ENCODE measurements around the gene MCF2L2.
A peak's percentile ranks its signal among the peaks of the same experiment; 100 is the strongest.
"Not testable (repeated sequence)": the region's sequence is repeated elsewhere in the genome, so short reads cannot be mapped to it uniquely, and the experiment has no call there.

The MCF2L2 gene

DNA sequence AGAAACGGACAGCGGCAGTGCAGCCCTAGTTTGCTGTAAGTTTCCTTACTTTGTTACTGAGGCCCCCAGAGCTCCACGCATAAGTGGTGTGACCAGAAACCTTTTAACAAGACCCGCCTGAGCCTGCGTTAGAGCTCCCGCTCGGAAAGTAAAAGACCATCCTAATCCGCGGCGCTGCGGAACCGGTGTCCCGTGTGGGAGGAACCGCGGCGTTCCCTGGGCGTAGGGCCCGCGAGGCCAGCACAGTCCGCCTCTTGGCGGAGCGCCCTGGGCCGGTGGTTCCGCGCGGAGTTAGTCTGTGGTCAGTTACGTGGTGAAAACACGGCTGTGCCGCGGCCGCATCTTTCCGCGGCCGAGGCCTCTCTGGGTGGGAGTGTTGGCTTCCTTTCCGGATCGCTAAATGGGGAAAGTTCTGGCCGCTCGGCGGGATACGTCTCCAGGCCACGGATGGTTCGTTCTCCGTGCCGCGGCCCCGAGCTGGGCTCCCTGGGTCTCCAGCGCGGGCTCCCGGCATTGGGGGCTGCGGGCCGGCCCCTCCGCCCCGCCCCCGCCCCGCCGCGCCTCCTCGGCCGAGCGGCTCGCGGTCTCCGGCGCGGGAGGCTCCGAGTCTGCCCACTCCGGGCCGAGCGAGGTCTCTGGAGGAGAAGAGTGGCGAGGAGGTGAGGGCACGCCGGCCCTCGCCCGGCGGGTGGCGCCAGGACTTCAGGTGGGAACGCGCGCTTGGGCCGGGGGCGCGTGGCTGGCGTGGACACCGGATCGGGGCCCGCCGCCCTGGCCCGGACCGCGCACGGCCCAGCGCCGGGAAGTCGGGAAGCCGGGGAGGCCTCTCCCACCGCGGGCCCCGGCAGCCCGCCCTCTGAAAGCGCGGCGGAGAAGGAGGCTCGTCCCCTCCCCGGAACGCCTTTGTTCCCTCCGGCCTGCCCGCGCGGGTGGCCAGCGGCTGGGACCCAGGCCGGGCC is 174.6 kb downstream of the MCF2L2 start:
- Histone ChIP-seq H3K4me1 (ENCODE audit: insufficient read depth, low read length) (peaks cover 13% of the 10 kb centered on the region), H3K36me3 (ENCODE audit: insufficient read depth, low read length) (no peaks in the 10 kb centered on the region), H3K9ac (ENCODE audit: low read depth, low read length) (peak overlapping the region; percentile 88), H3K9me3 (ENCODE audit: control insufficient read depth, insufficient read depth, low read length) (no peaks in the 10 kb centered on the region)

DNA sequence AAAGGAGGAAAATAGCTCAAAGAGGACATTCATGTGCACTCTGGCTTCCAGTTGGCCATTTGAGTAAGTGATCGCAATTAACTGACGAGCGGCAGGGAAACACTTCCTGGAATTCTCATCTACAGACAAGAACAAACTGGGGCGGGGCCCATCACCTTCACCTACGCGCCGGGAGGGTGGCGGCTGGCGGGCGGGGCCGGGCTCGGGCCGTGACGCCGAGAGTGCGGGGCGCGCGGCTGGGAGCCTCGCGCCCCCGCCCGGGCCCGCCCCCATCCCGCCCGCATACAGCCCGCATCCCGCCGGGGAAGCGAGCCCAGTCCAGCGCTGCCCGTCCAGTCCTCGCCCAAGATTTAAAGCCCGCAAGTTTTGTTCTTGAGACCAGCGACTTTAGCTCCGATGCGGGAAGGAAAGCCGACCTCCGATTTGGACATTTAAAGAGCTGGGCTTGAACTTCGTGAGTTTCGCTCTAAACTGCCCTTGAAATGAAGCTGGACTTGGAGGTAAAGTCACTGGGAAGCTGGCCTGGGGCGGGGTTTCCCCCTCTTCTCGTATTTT is 175.4 kb downstream of the MCF2L2 start, which contains the start of gene B3GNT5:
Gene B3GNT5, plus strand, starts transcription at position 281 of the 555 bp plus-strand sequence. CDS start 16,546 bp downstream, outside the sequence.
- peak within 1 kb of the TSS; percentile 88 for H3K9ac ChIP-seq (ENCODE audit: low read depth, low read length)
- H3K36me3 ChIP-seq (ENCODE audit: insufficient read depth, low read length), result no peaks in the 10 kb centered on the region
- peaks cover 16% of the 10 kb centered on the region for H3K4me1 ChIP-seq (ENCODE audit: insufficient read depth, low read length)
- H3K9me3 ChIP-seq (ENCODE audit: control insufficient read depth, insufficient read depth, low read length), result no peaks in the 10 kb centered on the region

DNA sequence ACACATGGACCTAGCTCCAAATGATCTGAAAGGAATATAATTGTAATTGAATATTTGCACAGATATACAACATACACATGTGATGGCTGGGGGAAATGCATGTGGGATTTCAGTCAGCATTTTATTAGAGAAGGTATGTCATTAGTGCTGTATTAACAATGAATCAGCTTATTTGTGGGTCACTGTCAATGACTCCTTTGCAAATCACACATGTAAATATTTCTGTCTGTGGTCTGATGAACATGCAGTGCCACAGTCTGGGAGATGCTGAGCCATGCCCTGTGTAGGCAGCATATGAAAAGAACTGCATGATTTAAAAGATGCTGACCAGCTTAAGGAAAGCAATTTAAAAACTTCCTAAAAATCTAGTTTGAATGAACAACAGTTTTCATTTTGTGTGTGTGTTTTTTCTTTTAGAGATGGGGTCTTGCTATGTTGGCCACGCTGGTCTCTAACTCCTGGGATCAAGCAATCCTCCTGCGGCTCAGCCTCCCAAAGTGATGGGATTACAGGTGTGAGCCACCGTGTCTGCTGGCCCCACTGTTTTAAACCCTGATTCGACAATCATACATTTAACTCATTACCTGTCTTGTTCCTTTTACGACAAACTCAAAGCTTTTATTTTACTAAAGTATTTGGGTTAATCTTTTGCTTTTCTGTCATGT is 176.2 kb downstream of the MCF2L2 start:
- peaks cover 17% of the 10 kb centered on the region for H3K4me1 ChIP-seq (ENCODE audit: insufficient read depth, low read length)
- peak overlapping the region; percentile 88; the same call in 1 of the 2 replicates for H3K9ac ChIP-seq (ENCODE audit: low read depth, low read length)
- no peaks in the 10 kb centered on the region for H3K36me3 ChIP-seq (ENCODE audit: insufficient read depth, low read length)
- no peaks in the 10 kb centered on the region for H3K9me3 ChIP-seq (ENCODE audit: control insufficient read depth, insufficient read depth, low read length)

DNA sequence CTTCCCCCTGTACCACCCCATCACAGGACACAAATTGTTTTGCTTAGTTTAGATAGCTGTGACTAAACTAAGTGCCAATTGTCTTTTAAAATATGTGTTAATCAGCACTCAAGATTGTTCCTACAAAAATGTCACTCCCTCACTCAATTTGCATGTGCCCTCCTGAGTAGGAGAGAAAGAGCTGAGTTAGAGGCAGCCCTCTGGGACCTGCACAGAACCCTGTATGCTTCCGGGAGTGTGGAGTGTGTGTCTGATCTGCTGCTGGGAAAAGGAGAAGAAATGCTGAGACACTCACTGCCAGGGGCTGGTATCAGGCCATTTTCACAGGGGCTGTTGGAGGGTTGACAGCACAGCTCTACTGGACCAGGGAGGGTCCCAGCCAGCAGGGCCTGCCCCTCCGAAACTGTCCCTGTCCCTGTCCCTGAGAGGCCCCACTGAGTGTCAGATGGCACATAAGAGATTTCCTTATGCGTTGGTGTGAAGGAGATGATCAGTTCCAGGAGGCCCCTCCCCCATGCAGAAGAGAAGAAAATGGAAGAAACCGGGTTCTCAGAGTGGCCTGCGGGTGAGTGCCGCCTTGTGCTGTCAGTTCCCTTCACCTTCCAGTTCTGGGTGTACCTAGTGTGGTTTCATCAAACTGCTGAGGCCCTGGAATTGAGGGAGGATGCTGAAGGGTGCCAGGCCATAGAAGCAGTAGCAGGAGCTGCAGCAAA is 179.3 kb downstream of the MCF2L2 start:
- peaks cover 21% of the 10 kb centered on the region for H3K4me1 ChIP-seq (ENCODE audit: insufficient read depth, low read length)
- no peaks in the 10 kb centered on the region for H3K9me3 ChIP-seq (ENCODE audit: control insufficient read depth, insufficient read depth, low read length)
- no peaks in the 10 kb centered on the region for H3K36me3 ChIP-seq (ENCODE audit: insufficient read depth, low read length)
- H3K9ac ChIP-seq (ENCODE audit: low read depth, low read length), result no peak overlapping the region; the same call in 1 of the 2 replicates

DNA sequence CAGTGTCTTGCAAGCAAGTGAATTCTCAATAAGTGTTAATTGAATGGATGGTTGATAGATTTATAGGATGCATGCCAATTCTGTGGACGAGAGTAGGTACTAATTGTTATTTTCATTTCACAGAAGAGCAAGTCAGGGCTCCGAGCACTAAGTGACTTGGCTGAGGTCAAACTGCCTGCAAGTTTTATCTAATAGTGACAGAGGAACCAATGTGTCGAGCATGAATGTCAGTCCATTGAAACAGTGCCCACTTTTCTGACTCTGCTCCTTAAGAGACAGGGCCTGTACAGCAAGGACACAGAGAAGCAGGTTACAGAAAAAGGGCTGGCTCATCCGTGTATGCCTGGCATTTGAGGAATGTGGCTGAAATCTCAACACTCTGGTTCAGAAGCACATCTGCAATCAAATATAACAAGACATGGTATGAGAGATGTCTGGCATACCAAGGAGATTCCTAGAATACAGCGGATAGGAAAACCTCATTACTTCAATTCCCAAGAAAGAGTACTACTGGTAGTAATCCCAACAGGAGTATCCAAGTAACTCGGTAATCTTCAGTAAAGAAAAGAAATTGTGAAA is 181.3 kb downstream of the MCF2L2 start:
- Histone ChIP-seq H3K9me3 (ENCODE audit: control insufficient read depth, insufficient read depth, low read length) (peaks cover 8% of the 10 kb centered on the region), H3K36me3 (ENCODE audit: insufficient read depth, low read length) (no peaks in the 10 kb centered on the region), H3K4me1 (ENCODE audit: insufficient read depth, low read length) (peaks cover 21% of the 10 kb centered on the region)

DNA sequence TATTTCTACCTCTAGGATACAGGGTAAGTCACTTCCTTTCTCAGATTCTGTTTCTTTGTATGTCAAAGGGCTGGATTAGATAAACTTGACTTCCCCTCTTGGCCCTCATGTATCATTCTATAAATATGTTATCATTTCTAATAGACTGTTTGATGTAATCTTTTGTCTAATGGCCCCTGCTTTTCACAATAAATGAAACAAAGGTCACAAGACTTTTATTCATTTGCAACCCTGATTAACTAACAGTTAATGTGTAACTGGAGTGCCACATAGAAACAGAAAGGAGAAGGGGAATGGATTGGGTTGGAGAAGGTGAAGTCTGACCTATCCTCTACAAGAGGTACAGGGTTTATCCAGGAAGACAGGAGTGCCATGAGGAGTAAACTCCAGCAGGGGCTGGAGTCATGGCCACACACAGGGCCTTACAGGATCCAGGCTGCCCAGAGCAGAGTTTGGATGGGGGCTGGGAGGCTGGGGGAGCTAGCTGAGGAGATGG is 183.4 kb downstream of the MCF2L2 start:
- H3K9me3 ChIP-seq (ENCODE audit: control insufficient read depth, insufficient read depth, low read length), result peaks cover 11% of the 10 kb centered on the region
- H3K4me1 ChIP-seq (ENCODE audit: insufficient read depth, low read length), result peaks cover 20% of the 10 kb centered on the region
- H3K9ac ChIP-seq (ENCODE audit: low read depth, low read length), result no peak overlapping the region
- H3K36me3 ChIP-seq (ENCODE audit: insufficient read depth, low read length), result no peaks in the 10 kb centered on the region

More for the DNA sequence above, 181.3 kb downstream of the MCF2L2 start:
- no peak overlapping the region for H3K9ac ChIP-seq (ENCODE audit: low read depth, low read length)

DNA sequence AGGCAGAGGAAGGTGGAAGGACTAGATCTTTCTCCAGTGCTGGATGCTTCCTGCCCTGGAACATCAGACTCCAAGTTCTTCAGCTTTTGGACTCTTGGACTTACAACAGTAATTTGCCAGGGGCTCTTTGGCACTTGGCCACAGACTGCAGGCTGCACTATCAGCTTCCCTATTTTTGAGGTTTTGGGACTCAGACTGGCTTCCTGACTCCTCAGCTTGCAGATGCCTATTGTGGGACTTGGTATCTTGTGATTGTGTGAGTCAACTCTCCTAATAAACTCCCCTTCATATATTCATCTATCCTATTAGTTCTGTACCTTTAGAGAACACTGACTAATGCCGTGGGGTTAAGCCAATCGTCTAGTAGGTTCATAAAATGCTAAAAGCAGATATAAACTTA is 184.2 kb downstream of the MCF2L2 start:
- Histone ChIP-seq H3K9me3 (ENCODE audit: control insufficient read depth, insufficient read depth, low read length) (peaks cover 11% of the 10 kb centered on the region), H3K4me1 (ENCODE audit: insufficient read depth, low read length) (peaks cover 12% of the 10 kb centered on the region), H3K9ac (ENCODE audit: low read depth, low read length) (no peak overlapping the region), H3K36me3 (ENCODE audit: insufficient read depth, low read length) (no peaks in the 10 kb centered on the region)

DNA sequence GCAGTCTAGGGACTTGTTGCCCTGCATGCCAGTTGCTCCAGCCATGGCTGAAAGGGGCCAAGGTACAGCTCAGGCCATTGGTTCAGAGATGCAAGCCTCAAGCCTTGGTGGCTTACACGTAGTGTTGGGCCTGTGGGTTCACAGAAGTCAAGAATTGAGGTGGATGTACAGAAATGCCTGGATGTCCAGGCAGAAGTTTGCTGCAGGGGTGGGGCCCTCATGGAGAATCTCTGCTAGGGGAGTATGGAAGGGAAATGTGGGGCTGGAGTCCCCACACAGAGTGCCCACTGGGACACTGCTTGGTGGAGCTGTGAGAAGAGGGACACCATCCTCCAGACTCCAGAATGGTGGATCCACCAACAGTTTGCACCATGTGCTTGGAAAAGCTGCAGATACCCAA is 186.0 kb downstream of the MCF2L2 start:
- Histone ChIP-seq H3K4me1 (ENCODE audit: insufficient read depth, low read length) (peaks cover 5% of the 10 kb centered on the region; the same call in 1 of the 2 replicates), H3K9me3 (ENCODE audit: control insufficient read depth, insufficient read depth, low read length) (peaks cover 11% of the 10 kb centered on the region), H3K9ac (ENCODE audit: low read depth, low read length) (no peak overlapping the region), H3K36me3 (ENCODE audit: insufficient read depth, low read length) (no peaks in the 10 kb centered on the region)

DNA sequence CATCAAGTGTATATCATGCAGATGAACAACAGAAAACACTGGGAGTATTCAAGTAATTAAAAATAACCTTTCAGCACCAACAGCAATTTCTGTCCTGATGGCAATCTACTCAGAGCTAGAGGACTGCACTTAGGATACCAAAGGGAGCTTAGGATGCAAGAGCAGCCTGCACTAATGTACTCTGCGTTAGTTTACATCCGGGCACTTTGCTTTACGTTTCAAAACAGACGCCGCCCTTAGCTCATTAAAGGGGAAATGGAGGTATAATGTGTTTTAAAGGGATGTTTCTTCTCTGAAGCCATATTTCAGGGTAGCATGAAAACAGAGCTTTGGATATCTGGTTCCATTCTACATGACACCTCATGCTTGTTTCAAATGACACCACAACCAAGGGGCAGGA is 189.4 kb downstream of the MCF2L2 start:
- Histone ChIP-seq H3K4me1 (ENCODE audit: insufficient read depth, low read length) (no peaks in the 10 kb centered on the region), H3K9ac (ENCODE audit: low read depth, low read length) (no peak overlapping the region), H3K9me3 (ENCODE audit: control insufficient read depth, insufficient read depth, low read length) (peaks cover 11% of the 10 kb centered on the region), H3K36me3 (ENCODE audit: insufficient read depth, low read length) (no peaks in the 10 kb centered on the region)

DNA sequence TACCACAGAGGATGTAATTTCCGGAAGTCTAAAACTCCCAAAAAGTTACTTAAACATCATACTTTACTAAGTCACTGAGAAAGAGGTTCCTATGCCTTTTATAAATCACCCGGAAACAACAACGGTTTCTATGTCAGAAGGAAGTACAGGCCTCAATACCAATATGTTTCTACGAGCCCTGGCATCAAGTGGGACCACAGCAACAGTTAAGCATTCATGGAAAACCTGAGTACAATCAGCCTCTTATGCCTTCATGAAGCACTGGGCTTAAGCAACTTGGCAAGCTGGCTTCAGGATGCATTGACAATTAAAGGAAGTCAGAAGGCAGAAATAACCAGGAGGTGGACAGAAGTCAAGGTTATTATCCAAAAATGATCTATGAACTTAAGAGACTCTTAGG is 194.5 kb downstream of the MCF2L2 start:
- Histone ChIP-seq H3K9ac (ENCODE audit: low read depth, low read length) (no peak overlapping the region), H3K9me3 (ENCODE audit: control insufficient read depth, insufficient read depth, low read length) (no peaks in the 10 kb centered on the region), H3K36me3 (ENCODE audit: insufficient read depth, low read length) (no peaks in the 10 kb centered on the region), H3K4me1 (ENCODE audit: insufficient read depth, low read length) (no peaks in the 10 kb centered on the region)

DNA sequence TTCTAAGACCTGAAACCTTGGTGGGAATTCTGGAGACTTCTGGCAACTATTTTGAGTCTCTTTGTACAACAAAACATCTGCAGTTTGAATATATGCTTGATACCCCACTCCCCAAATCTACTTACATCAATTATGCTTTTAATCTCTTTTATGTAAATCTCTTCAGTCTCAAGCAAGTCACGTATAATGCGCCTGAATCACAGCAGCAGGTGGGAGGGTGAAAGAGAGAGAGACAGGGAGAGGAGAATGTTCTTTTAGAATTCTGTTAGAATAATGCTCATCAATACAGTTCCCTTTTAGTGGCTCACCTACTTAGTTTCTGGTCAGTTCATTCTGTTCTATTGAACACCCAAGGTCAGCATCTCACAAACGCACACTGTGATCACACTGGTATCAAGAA is 197.6 kb downstream of the MCF2L2 start:
- Histone ChIP-seq H3K9me3 (ENCODE audit: control insufficient read depth, insufficient read depth, low read length) (no peaks in the 10 kb centered on the region), H3K4me1 (ENCODE audit: insufficient read depth, low read length) (no peaks in the 10 kb centered on the region), H3K36me3 (ENCODE audit: insufficient read depth, low read length) (no peaks in the 10 kb centered on the region), H3K9ac (ENCODE audit: low read depth, low read length) (no peak overlapping the region)

DNA sequence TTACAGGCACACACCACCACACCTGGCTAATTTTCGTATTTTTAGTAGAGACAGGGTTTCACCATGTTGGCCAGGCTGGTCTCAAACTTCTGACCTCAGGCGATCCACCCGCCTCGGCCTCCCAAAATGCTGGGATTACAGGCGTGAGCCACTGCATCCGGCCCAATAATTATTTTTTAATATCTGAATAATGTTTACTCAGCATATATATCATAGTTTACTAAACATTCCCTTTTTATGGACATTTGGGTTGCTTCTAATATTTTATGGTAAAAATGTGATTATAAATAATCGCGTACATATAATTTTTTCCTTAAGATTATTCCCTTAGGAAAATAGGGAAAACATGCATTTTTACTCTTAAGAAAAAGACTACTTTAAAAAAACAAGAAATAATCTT is 198.2 kb downstream of the MCF2L2 start:
- H3K36me3 ChIP-seq (ENCODE audit: insufficient read depth, low read length); H3K9me3 ChIP-seq (ENCODE audit: control insufficient read depth, insufficient read depth, low read length); H3K9ac ChIP-seq (ENCODE audit: low read depth, low read length); H3K4me1 ChIP-seq (ENCODE audit: insufficient read depth, low read length): not testable (repeated sequence)

DNA sequence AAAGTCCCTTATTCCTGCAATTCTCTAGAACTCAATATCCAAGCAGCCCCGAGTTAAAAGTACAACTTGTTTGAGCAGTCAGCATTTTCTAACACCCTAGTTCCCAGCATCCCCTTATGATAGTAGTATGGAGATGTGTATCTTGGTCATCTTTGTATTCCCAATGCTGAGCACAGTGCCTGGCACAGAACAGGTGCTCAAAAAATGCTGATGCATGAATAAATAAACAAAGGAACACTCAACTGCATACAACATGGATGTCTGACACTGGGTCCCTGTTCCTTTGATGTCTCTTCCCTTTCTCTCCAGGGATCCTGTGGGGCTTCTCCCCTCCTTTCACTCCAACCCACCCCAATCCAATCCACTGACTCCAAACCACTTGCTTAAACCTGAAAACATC is 199.2 kb downstream of the MCF2L2 start:
- H3K36me3 ChIP-seq (ENCODE audit: insufficient read depth, low read length), result no peaks in the 10 kb centered on the region
- no peaks in the 10 kb centered on the region for H3K4me1 ChIP-seq (ENCODE audit: insufficient read depth, low read length)
- no peak overlapping the region for H3K9ac ChIP-seq (ENCODE audit: low read depth, low read length)
- H3K9me3 ChIP-seq (ENCODE audit: control insufficient read depth, insufficient read depth, low read length), result no peaks in the 10 kb centered on the region

DNA sequence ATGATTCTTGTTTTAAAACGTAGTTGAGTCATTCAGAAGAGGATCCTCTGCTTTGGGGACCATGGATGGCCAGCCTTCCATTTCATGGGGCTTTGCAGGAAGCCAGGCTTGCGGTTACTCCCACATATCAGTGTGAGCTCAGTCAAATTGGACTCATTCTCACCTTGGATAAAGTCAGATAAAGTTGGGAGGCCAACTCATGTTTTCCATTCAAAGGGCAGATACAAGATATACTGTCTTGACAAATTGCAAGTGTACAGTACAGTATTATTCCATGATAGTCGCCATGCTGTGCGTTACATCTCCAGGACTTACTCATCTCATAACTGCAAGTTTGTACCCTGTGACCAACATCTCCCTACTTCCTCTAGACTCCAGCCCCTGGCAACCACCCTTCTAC is 200.8 kb downstream of the MCF2L2 start:
- no peaks in the 10 kb centered on the region for H3K9me3 ChIP-seq (ENCODE audit: control insufficient read depth, insufficient read depth, low read length)
- no peaks in the 10 kb centered on the region for H3K4me1 ChIP-seq (ENCODE audit: insufficient read depth, low read length)
- H3K36me3 ChIP-seq (ENCODE audit: insufficient read depth, low read length), result no peaks in the 10 kb centered on the region
- no peak overlapping the region for H3K9ac ChIP-seq (ENCODE audit: low read depth, low read length)

All from ES-I3 (cell line).